ENCODE results near the gene DES.
A peak's percentile ranks its signal among the peaks of the same experiment; 100 is the strongest.

DES gene

DNA sequence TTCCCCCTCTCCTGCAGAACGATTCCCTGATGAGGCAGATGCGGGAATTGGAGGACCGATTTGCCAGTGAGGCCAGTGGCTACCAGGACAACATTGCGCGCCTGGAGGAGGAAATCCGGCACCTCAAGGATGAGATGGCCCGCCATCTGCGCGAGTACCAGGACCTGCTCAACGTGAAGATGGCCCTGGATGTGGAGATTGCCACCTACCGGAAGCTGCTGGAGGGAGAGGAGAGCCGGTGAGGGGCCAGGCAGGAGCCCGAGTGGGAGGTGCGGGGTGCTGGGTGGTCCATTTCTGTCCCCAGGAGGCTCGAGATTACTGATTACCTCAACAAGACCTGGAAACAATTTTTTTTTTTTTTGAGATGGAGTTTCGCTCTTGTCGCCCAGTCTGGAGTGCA lies 3.1 kb downstream of the DES start:
- no peak for DNase-seq

GRCh38 chr2:219422952-219423534 lies 4.9 kb downstream of the DES start:
- no peak for DNase-seq

GRCh38 chr2:219423652-219424377 lies 5.6 kb downstream of the DES start:
- DNase-seq: no peak

DNA sequence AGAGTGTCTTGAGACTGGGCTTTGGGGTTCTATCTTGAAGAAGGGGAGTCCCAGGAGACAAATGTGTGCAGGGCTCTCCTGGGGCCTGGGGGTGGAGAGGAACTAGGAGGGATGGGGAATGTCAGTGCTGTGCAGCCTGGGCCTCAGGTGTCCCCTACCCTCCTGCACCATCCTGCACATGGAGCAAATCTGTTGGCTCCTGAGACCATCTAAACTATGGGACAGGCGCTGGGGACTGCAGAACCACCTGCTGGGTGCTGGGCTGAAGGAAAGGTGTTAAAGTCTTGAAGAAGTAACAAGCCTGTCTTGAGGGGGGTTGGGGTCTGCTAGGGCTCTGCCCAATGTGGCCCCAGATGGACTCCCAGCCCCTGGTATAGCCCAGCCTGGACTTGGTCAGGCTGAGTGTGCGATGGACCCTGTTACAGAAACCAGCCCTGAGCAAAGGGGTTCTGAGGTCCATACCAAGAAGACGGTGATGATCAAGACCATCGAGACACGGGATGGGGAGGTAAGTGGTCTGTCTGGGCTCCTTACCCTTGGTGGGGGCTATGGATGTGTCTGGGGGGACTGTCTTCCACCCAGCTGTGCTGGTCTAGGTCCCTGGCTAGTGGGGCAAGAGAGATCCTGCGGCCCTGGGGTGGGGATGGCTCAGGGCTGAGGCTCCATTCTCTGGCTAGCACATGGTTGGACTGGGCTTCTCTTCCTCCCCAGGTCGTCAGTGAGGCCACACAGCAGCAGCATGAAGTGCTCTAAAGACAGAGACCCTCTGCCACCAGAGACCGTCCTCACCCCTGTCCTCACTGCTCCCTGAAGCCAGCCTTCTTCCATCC lies 7.3 kb downstream of the DES start:
- DNase-seq: no peak

DNA sequence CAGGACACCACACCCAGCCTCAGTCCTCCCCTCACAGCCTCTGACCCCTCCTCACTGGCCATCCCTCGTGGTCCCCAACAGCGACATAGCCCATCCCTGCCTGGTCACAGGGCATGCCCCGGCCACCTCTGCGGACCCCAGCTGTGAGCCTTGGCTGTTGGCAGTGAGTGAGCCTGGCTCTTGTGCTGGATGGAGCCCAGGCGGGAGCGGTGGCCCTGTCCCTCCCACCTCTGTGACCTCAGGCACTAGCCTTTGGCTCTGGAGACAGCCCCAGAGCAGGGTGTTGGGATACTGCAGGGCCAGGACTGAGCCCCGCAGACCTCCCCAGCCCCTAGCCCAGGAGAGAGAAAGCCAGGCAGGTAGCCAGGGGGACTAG lies 7.9 kb downstream of the DES start:
- no peak for DNase-seq

- DNase-seq: no peak
These were observed 8.5 kb downstream of the DES start for GRCh38 chr2:219426534-219427136.

GRCh38 chr2:219428469-219428868 lies 10.3 kb downstream of the DES start:
- DNase-seq: no peak

DNA sequence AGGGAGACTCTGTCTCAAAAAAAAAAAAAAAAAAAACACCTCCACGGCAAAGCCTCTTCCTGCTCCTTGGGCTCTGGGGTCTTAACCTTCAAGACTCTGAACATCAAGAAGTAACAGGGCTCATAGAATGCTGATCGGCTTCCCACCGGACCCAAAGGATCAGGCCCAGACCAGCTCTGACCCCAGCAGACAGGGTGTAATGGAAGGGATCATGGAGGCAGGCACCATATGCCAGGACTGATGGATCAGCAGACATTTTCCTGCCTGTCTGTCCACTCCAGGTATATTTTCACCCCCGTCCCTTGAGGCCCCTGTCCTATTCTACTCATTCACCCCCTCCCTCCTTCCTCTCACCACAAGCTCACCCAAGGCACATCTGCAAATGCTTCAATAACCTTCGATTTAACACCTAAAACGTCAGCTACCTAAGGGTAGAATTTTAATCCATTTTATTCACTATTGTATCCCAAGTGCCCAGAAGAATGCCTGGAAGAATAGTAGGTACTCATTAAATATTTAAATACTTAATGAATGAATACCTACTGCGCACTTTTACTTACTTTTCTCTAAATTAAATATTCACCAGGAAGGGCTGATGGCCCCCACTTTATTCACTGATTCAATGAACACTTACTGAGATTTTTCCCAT lies 11.9 kb downstream of the DES start:
- DNase-seq: no peak

- peak; percentile 1 for DNase-seq
These were observed 12.7 kb downstream of the DES start for GRCh38 chr2:219430633-219431615.

DNA sequence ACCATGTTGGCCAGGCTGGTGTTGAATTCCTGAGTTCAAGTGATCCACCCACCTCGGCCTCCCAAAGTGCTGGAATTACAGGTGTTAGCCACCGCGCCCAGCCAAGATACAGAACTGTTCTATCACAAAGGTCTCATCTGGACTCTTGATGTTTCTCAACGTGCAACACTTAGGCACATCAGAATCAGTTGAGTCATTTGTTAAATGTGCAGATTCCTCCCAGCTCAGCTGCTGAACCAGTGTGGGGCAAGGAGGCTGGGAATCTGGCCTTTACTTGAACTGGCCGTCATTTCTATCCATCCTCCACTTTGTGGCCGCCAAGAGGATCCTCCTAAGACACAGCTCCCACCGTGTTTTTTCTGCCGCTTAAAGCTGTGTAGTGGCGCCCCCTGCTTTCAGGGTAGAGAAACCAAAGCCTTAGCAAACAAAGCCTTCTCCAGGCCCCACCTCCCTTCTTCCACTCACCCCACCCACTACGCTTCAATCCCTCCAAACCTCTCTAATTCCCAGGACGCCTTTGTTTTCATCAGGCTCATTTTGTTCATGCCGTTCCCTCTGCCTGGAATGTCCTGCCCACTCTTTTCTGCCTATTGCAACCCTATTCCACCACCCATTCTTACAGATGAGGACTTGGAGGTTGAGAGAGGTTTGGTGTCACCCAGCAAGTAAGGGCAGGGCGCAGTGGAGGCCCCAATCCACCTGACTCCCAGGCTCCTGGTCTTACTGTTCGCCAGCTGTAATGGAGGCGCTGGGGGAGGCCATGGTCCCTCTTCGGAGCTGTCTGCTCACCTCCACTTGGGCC lies 15.7 kb downstream of the DES start:
- no peak for DNase-seq

DNA sequence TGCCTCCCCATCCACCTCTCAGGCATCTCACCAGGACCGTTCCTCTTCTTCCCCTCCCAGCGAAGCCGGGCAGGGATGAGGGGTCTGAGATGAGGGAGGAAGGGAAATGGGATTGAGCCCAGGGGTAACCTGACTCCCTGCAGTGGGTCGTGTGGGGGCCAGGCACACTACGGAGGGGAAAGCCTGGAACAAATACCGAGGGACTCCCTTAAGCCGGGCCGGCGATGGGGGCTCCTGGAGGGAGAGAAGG lies 16.2 kb downstream of the DES start:
- no peak for DNase-seq

GRCh38 chr2:219434718-219435525 lies 16.7 kb downstream of the DES start, which contains the start of gene SPEG:
Gene SPEG (plus strand): TSS chr2:219434843. CDS start chr2:219434978, 135 bp downstream.
- no peak for DNase-seq

DNA sequence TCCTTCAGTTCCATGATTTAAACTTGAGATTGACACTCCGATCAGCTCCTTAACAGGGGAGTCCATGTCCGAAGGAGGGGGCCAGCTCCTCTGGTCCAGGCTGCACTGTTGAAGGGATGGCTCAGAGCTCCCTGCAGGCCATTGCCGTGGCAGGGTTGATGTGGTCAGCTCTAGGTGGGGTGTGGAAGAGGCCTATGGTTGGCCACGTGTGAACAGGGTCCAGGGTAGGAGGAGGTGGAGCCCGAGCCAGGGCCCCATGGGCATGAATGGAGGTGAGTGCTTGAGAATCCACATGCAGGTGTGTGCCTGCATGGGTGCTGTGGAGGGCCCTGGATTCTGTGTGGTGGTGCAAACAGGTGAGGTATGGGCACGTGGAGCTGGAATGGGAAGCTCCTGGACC lies 17.5 kb downstream of the DES start:
- DNase-seq: no peak

- DNase-seq: no peak
These were observed 18.3 kb downstream of the DES start for GRCh38 chr2:219436491-219436890.

GRCh38 chr2:219437141-219437540 lies 19.0 kb downstream of the DES start:
- no peak for DNase-seq

DNA sequence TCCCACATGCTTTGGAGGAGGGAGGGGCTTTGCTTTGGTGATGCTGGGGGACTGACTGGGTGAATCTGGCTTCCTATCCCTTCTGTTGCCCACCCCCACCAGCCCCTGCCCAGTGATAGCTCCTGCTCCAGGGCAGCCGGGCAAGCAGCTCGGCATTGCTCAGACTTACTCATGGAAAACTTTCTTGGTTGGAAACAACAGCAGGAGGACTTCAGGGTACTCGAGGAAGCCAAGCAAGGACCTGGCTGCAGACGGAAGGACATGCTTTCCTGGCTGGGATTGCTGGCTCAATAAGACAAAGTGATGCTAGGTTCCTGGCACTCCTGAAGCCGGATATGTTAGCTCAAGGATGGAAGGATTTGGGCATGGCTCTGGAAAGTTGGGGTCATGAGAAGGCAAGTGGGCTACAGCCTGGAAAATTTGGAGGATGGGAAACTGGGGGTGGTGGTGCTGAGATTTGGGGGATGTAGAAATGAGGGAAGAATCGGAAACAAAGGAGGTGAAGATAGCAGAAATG lies 19.6 kb downstream of the DES start:
- no peak for DNase-seq

DNA sequence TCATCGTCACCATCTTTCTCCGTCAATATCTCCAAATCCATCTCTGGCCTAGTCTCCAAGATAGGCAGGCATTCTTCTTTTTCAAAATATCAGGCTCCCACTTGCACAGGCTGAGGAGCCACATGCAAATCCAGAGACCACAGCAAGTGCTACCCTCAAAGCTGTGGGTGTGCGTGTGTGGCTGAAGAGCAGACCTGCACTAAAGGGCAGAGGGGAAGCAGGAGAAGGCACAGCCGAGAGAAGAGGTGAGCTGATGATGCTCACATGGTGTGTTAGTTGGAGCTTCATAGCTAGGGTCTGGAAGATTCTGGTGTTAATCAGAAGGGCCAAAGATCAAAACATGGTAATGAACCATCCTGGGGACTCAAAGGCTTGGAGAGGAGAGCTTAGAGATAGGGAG lies 20.3 kb downstream of the DES start:
- DNase-seq: no peak

DNA sequence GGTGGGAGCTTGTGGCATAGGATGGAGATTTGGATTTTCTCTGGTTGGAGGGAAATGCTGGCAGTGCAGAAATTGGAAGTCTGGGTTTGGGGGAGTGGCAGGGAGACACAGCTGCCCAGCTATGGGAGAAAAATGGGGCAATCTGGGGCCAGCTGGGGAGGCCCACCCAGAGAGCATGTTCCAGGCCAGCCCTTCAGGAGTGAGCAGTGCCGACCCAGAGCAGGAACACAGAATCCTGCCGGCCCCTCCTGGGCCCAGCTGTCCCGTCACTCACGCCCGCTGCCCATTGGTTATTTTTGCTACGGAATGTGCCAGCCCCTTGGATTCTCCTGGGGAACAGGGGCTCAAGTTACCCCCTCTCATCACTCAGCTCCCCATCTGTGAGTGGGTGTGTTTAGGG lies 21.3 kb downstream of the DES start:
- DNase-seq: no peak

DNA sequence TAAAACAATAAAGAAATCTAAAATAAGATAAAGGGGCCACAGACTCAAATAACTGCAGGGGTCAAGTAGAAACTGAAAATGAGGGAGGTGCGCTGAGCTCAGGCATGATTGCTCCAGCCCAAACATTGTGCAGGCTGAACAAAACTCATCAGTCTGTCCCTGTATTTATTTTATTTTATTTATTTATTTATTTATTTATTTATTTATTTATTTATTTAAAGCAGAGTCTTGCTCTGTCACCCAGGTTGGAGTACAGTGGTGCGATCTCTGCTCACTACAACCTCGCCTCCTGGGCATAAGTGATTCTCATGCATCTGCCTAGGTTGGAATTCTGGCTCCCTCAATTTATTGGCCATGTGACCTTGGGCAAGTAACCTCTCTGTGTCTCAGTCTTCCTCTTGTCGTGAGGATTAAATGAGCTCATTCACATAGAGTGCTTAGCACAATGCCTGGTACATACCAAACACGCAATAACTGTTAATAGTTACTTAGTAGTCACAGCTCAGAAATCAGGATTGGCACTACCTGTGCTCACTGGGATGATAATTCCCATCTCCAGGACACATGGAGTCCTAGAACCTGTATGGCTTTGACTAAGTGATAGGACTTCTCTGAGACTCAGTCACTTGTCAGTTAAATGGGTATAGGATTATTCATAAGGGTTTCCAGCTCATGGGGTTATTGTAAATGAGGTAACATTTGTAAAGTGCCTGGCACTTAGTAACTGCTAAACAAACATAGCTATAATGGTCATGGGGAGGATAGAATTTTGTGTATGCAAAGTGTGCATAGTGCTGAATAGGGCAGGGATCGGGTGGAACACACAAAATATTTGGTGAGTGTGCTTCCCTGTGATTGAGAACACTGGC lies 22.4 kb downstream of the DES start:
- DNase-seq: peak; percentile 18
